Lower lobe of right lung (tissue), 2 donors: ENCODE measurements around the gene RAB3A. TPM values are rescaled to one million over a fixed set of nuclear protein-coding genes. Genes with fewer than 3 reads are reported as not detected.

Experiments
- ATAC-seq, 2 donors: fragments of 200-7000 bp; cut with Tn5 transposase; one replicate each; pipeline ENCODE4 v1.9.1; 2020 to 2022; ENCODE audit warnings: mild to moderate bottlenecking in 2 of 2, moderate library complexity in 2 of 2
- DNase-seq: peaks from one replicate; pipeline ENCODE4 v3.0.0-alpha.2; 2020
- H3K27ac ChIP-seq: fragments of 200-600 bp; one replicate; pipeline ENCODE4 v1.8.0; 2022
- H3K27me3 ChIP-seq: fragments of 200-600 bp; one replicate; pipeline ENCODE4 v1.8.0; 2022; ENCODE audit warnings: low read depth
- H3K36me3 ChIP-seq: fragments of 200-600 bp; one replicate; pipeline ENCODE4 v1.8.0; 2022; ENCODE audit warnings: mild to moderate bottlenecking
- H3K4me1 ChIP-seq: fragments of 200-600 bp; one replicate; pipeline ENCODE4 v1.8.0; 2022
- H3K4me3 ChIP-seq: fragments of 200-600 bp; one replicate; pipeline ENCODE4 v1.8.0; 2022; ENCODE audit warnings: mild to moderate bottlenecking
- H3K9me3 ChIP-seq: fragments of 200-600 bp; one replicate; pipeline ENCODE4 v1.8.0; 2022
- CTCF ChIP-seq: fragments of 200-600 bp; IDR thresholded peaks from one replicate; pipeline ENCODE4 v1.8.0; 2022; ENCODE audit warnings: antibody characterized with exemption, mild to moderate bottlenecking
- intact Hi-C: fragments of 100-400 bp; cut with DNase I; formaldehyde crosslinking; loops from one replicate; pipeline ENCODE4 v1.11.0; 2022
- total RNA-seq: library from RNA; stranded (reverse); fragmentation: NEBNext Ultra II Directional; extraction: Animal tissue kit (Norgen Biotek cat#: 25700); gene quantifications from one replicate; pipeline ENCODE4 v1.2.1, GENCODE V29; 2021
- donor health status: DM: no; HTN: yes; CAD: no; lungs with severe emphysema.

RAB3A gene
- total RNA-seq, 1 donor from 2014 or later = 2.7 TPM

- Histone ChIP-seq H3K4me1 (peaks cover 48% of the 10 kb centered on the region), H3K9me3 (no peaks in the 10 kb centered on the region), H3K27me3 (no peaks in the 10 kb centered on the region), H3K27ac (peak overlapping the region; percentile 95), H3K4me3 (peak overlapping the region; percentile 83), H3K36me3 (peaks cover 12% of the 10 kb centered on the region)
- peak; percentile 59 for DNase-seq
- intact Hi-C loops = no loop called here
- peak; percentile 0 for ATAC-seq
- no peak for TF ChIP-seq CTCF
Measured at GRCh38 chr19:18153556-18154134, 50.2 kb downstream of the RAB3A start.

- Histone ChIP-seq H3K27me3 (no peaks in the 10 kb centered on the region), H3K36me3 (peaks cover 12% of the 10 kb centered on the region), H3K4me1 (peaks cover 47% of the 10 kb centered on the region), H3K9me3 (no peaks in the 10 kb centered on the region), H3K4me3 (peak within 1 kb of the TSS; percentile 83), H3K27ac (peak within 1 kb of the TSS; percentile 95)
- DNase-seq (peak; percentile 100), ATAC-seq (peak; percentile 94)
- intact Hi-C loops = no loop called here
- no peak for TF ChIP-seq CTCF
Measured at GRCh38 chr19:18152817-18153555, 50.9 kb downstream of the RAB3A start, which contains the start of gene PIK3R2. TSS of gene PIK3R2 (plus strand) at chr19:18153163. CDS start at chr19:18155880, 2,717 bp downstream.

- DNase-seq = peak; percentile 97
- peak overlapping the region; percentile 83 for H3K4me3 ChIP-seq
- H3K4me1 ChIP-seq = peaks cover 42% of the 10 kb centered on the region
- peaks cover 16% of the 10 kb centered on the region for H3K36me3 ChIP-seq
- TF ChIP-seq CTCF = peak; percentile 57
- ATAC-seq = peak; percentile 82 to 84
- no peaks in the 10 kb centered on the region for H3K27me3 ChIP-seq
- H3K27ac ChIP-seq = peak overlapping the region; percentile 95
- H3K9me3 ChIP-seq = no peaks in the 10 kb centered on the region
- intact Hi-C loops = no loop called here
Measured at GRCh38 chr19:18152442-18152816, 51.4 kb downstream of the RAB3A start.

- TF ChIP-seq CTCF = no peak
- Histone ChIP-seq H3K4me1 (peaks cover 27% of the 10 kb centered on the region), H3K27ac (no peak overlapping the region), H3K36me3 (peaks cover 25% of the 10 kb centered on the region), H3K9me3 (no peaks in the 10 kb centered on the region), H3K27me3 (no peaks in the 10 kb centered on the region), H3K4me3 (no peak overlapping the region)
- DNase-seq (no peak), ATAC-seq (no peak)
- intact Hi-C loops = no loop called here
Measured at GRCh38 chr19:18150776-18151624, 52.8 kb downstream of the RAB3A start.

- intact Hi-C loops = no loop called here
- H3K36me3 ChIP-seq = peaks cover 33% of the 10 kb centered on the region
- no peak for ATAC-seq
Measured at GRCh38 chr19:18149596-18149975, 54.3 kb downstream of the RAB3A start.

More at GRCh38 chr19:18149596-18149975, 54.3 kb downstream of the RAB3A start:
- no peak overlapping the region for H3K27ac ChIP-seq
- H3K9me3 ChIP-seq = no peaks in the 10 kb centered on the region
- DNase-seq = no peak
- no peak for TF ChIP-seq CTCF
- H3K4me1 ChIP-seq = peaks cover 20% of the 10 kb centered on the region
- no peak overlapping the region for H3K4me3 ChIP-seq
- no peaks in the 10 kb centered on the region for H3K27me3 ChIP-seq
